GM19351 (cell line): Measurements from ENCODE around the gene HBM.
"Not testable (repeated sequence)": the region's sequence is repeated elsewhere in the genome, so short reads cannot be mapped to it uniquely, and the experiment has no call there.

Experiments
- ATAC-seq: cut with Tn5 transposase; IDR thresholded peaks from one replicate; pipeline ENCODE4 v1.9.1; 2021; ENCODE audit warnings: mild to moderate bottlenecking, moderate library complexity; ENCODE audit not compliant: unreplicated experiment

HBM gene

GRCh38 chr16:167122-167690, 1.4 kb downstream of the HBM start:
- no peak for ATAC-seq

DNA sequence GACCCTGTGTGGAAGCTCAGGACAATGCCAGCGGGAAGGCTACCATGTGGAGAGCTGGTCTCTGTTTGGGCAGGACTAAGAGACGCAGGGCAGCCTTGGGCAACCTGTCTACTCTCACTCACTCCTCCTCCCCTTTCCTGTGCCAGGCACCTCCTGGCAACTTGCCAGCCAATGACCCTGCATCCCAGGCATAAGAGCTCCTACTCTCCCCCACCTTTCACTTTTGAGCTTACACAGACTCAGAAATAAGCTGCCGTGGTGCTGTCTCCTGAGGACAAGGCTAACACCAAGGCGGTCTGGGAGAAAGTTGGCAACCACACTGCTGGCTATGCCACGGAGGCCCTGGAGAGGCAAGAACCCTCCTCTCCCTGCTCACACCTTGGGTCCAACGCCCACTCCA, 2.6 kb downstream of the HBM start:
- ATAC-seq = no peak

DNA sequence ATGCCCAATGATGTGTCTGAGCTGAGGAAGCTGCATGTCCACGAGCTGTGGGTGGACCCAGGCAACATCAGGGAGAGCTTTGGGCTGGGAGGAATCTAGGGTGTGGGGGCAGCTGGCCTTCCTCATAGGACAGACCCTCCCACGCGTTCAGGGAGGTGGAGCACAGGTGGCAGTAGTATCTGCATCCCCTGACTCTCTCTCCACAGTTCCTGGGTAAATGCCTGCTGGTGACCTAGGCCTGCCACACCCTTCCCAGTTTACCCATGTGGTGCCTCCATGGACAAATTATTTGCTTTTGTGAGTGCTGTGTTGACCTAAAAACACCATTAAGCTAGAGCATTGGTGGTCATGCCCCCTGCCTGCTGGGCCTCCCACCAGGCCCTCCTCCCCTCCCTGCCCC, 3.2 kb downstream of the HBM start:
- no peak for ATAC-seq

DNA sequence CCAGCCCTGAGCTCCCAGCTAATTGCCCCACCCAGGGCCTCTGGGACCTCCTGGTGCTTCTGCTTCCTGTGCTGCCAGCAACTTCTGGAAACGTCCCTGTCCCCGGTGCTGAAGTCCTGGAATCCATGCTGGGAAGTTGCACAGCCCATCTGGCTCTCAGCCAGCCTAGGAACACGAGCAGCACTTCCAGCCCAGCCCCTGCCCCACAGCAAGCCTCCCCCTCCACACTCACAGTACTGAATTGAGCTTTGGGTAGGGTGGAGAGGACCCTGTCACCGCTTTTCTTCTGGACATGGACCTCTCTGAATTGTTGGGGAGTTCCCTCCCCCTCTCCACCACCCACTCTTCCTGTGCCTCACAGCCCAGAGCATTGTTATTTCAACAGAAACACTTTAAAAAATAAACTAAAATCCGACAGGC, 4.3 kb downstream of the HBM start:
- ATAC-seq = not testable (repeated sequence)

DNA sequence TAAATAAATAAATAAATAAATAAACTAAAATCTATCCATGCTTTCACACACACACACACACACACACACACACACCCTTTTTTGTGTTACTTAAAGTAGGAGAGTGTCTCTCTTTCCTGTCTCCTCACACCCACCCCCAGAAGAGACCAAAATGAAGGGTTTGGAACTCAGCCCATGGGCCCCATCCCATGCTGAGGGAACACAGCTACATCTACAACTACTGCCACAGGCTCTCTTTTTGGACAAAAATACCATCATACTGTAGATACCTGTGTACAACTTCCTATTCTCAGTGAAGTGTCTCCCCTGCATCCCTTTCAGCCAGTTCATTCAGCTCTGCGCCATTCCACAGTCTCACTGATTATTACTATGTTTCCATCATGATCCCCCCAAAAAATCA, 5.0 kb downstream of the HBM start:
- no peak for ATAC-seq

- not testable (repeated sequence) for ATAC-seq
Observed at GRCh38 chr16:172374-172941, 6.7 kb downstream of the HBM start, which contains the start of gene HBA2. Gene HBA2 (plus strand): TSS chr16:172876. CDS start chr16:172913, 37 bp downstream.

DNA sequence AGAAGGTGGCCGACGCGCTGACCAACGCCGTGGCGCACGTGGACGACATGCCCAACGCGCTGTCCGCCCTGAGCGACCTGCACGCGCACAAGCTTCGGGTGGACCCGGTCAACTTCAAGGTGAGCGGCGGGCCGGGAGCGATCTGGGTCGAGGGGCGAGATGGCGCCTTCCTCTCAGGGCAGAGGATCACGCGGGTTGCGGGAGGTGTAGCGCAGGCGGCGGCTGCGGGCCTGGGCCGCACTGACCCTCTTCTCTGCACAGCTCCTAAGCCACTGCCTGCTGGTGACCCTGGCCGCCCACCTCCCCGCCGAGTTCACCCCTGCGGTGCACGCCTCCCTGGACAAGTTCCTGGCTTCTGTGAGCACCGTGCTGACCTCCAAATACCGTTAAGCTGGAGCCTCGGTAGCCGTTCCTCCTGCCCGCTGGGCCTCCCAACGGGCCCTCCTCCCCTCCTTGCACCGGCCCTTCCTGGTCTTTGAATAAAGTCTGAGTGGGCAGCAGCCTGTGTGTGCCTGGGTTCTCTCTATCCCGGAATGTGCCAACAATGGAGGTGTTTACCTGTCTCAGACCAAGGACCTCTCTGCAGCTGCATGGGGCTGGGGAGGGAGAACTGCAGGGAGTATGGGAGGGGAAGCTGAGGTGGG, 7.6 kb downstream of the HBM start:
- ATAC-seq = not testable (repeated sequence)

GRCh38 chr16:173928-174769, 8.4 kb downstream of the HBM start:
- not testable (repeated sequence) for ATAC-seq

DNA sequence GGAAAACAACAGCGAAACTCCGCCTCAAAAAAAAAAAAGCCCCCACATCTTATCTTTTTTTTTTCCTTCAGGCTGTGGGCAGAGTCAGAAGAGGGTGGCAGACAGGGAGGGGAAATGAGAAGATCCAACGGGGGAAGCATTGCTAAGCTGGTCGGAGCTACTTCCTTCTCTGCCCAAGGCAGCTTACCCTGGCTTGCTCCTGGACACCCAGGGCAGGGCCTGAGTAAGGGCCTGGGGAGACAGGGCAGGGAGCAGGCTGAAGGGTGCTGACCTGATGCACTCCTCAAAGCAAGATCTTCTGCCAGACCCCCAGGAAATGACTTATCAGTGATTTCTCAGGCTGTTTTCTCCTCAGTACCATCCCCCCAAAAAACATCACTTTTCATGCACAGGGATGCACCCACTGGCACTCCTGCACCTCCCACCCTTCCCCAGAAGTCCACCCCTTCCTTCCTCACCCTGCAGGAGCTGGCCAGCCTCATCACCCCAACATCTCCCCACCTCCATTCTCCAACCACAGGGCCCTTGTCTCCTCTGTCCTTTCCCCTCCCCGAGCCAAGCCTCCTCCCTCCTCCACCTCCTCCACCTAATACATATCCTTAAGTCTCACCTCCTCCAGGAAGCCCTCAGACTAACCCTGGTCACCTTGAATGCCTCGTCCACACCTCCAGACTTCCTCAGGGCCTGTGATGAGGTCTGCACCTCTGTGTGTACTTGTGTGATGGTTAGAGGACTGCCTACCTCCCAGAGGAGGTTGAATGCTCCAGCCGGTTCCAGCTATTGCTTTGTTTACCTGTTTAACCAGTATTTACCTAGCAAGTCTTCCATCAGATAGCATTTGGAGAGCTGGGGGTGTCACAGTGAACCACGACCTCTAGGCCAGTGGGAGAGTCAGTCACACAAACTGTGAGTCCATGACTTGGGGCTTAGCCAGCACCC, 9.5 kb downstream of the HBM start:
- ATAC-seq = no peak

GRCh38 chr16:176006-176405, 10.2 kb downstream of the HBM start:
- ATAC-seq = not testable (repeated sequence)

DNA sequence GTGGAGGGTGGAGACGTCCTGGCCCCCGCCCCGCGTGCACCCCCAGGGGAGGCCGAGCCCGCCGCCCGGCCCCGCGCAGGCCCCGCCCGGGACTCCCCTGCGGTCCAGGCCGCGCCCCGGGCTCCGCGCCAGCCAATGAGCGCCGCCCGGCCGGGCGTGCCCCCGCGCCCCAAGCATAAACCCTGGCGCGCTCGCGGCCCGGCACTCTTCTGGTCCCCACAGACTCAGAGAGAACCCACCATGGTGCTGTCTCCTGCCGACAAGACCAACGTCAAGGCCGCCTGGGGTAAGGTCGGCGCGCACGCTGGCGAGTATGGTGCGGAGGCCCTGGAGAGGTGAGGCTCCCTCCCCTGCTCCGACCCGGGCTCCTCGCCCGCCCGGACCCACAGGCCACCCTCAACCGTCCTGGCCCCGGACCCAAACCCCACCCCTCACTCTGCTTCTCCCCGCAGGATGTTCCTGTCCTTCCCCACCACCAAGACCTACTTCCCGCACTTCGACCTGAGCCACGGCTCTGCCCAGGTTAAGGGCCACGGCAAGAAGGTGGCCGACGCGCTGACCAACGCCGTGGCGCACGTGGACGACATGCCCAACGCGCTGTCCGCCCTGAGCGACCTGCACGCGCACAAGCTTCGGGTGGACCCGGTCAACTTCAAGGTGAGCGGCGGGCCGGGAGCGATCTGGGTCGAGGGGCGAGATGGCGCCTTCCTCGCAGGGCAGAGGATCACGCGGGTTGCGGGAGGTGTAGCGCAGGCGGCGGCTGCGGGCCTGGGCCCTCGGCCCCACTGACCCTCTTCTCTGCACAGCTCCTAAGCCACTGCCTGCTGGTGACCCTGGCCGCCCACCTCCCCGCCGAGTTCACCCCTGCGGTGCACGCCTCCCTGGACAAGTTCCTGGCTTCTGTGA, 11.0 kb downstream of the HBM start, which contains the start of gene HBA1:
HBA1 (plus strand) TSS at position 204 of the 906 bp plus-strand sequence; CDS start at position 241, 37 bp downstream.
- ATAC-seq = not testable (repeated sequence)

DNA sequence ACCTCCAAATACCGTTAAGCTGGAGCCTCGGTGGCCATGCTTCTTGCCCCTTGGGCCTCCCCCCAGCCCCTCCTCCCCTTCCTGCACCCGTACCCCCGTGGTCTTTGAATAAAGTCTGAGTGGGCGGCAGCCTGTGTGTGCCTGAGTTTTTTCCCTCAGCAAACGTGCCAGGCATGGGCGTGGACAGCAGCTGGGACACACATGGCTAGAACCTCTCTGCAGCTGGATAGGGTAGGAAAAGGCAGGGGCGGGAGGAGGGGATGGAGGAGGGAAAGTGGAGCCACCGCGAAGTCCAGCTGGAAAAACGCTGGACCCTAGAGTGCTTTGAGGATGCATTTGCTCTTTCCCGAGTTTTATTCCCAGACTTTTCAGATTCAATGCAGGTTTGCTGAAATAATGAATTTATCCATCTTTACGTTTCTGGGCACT, 11.6 kb downstream of the HBM start:
- no peak for ATAC-seq

- no peak for ATAC-seq
Observed at GRCh38 chr16:177981-178667, 12.3 kb downstream of the HBM start.

DNA sequence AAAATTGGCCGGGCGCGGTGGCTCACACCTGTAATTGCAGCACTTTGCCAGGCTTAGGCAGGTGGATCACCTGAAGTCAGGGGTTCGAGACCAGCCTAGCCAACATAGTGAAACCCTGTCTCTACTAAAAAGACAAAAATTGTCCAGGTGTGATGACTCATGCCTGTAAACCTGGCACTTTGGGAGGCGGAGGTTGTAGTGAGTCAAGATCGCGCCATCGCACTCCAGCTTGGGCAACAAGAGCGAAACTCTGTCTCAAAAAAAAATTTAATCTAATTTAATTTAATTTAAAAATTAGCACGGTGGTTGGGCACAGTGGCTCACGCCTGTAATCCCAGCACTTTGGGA, 12.9 kb downstream of the HBM start:
- no peak for ATAC-seq

GRCh38 chr16:179211-180092, 13.7 kb downstream of the HBM start:
- no peak for ATAC-seq

DNA sequence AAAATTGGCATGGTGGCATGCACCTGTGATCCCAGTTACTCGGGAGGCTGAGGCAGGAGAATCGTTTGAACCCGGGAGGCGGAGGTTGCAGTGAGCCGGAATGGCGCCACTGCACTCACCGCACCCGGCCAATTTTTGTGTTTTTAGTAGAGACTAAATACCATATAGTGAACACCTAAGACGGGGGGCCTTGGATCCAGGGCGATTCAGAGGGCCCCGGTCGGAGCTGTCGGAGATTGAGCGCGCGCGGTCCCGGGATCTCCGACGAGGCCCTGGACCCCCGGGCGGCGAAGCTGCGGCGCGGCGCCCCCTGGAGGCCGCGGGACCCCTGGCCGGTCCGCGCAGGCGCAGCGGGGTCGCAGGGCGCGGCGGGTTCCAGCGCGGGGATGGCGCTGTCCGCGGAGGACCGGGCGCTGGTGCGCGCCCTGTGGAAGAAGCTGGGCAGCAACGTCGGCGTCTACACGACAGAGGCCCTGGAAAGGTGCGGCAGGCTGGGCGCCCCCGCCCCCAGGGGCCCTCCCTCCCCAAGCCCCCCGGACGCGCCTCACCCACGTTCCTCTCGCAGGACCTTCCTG, 14.4 kb downstream of the HBM start, which contains the start of gene HBQ1:
HBQ1 (plus strand) TSS at position 359 of the 575 bp plus-strand sequence; CDS start at position 387, 28 bp downstream.
- ATAC-seq = no peak
